ENCODE data around the gene TOB1. TPM values are rescaled to one million over a fixed set of nuclear protein-coding genes. Genes with fewer than 3 reads are reported as not detected.
A peak's percentile ranks its signal among the peaks of the same experiment; 100 is the strongest.

The TOB1 gene
- total and polyA plus RNA-seq, 9 of the 15 experiments (the other 6 are each of a cell fraction or from before 2014, with no cell fraction given): 4.8 to 63.7 (median 13.2) TPM

DNA sequence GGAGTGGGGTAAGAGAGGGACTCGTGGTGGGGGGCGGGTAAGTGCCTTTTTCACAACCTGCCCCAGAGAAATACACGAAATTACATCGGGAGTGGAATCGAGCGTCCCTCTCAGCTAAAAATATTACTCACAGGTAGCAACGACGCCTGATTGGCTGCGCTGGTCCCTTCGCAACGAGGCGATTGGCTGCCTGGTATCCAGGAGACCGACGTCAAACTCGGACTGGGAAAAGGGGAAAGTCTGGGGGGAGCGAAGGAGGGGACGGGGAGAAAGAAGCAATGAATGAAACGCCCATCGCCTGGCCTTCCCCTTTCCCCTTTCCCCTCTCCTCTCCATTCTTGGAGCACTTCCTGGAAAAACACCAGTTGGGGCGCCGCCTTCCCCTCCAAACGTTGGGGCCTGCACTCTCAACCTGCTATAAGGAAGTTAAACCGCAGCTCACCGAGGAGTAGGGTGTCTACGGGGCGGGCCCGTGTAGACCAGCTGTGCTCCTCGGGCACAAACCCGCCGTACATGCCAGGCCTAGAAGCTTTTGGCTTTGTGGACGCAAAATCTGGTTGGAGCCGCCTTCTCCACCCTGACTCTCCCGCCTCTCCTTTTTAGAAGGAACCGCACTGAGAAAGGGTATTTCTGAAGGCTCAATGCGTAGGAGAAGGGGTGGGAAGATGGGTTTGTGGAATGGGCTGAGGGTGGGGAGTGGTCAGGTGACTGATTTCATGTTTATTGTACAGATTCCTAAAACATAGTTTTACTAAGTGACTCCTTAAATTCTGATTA is 1.4 kb upstream of the TOB1 start (continued):
- TF ChIP-seq, protein P1, sequence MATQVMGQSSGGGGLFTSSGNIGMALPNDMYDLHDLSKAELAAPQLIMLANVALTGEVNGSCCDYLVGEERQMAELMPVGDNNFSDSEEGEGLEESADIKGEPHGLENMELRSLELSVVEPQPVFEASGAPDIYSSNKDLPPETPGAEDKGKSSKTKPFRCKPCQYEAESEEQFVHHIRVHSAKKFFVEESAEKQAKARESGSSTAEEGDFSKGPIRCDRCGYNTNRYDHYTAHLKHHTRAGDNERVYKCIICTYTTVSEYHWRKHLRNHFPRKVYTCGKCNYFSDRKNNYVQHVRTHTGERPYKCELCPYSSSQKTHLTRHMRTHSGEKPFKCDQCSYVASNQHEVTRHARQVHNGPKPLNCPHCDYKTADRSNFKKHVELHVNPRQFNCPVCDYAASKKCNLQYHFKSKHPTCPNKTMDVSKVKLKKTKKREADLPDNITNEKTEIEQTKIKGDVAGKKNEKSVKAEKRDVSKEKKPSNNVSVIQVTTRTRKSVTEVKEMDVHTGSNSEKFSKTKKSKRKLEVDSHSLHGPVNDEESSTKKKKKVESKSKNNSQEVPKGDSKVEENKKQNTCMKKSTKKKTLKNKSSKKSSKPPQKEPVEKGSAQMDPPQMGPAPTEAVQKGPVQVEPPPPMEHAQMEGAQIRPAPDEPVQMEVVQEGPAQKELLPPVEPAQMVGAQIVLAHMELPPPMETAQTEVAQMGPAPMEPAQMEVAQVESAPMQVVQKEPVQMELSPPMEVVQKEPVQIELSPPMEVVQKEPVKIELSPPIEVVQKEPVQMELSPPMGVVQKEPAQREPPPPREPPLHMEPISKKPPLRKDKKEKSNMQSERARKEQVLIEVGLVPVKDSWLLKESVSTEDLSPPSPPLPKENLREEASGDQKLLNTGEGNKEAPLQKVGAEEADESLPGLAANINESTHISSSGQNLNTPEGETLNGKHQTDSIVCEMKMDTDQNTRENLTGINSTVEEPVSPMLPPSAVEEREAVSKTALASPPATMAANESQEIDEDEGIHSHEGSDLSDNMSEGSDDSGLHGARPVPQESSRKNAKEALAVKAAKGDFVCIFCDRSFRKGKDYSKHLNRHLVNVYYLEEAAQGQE (IDR thresholded peaks at IDR 0.05; ENCODE audit: borderline replicate concordance): peak; percentile 59
- TF ChIP-seq, protein P1 (CRISPR knock-in tag; IDR thresholded peaks at IDR 0.05; ENCODE audit: low read depth): no peak
- TF ChIP-seq BCL6 (CRISPR knock-in tag; IDR thresholded peaks at IDR 0.05): no peak
- peak; percentile 40; the same call in 1 of the 2 replicates for TF ChIP-seq LCOR (CRISPR knock-in tag; IDR thresholded peaks at IDR 0.05)
- TF ChIP-seq, protein P2, sequence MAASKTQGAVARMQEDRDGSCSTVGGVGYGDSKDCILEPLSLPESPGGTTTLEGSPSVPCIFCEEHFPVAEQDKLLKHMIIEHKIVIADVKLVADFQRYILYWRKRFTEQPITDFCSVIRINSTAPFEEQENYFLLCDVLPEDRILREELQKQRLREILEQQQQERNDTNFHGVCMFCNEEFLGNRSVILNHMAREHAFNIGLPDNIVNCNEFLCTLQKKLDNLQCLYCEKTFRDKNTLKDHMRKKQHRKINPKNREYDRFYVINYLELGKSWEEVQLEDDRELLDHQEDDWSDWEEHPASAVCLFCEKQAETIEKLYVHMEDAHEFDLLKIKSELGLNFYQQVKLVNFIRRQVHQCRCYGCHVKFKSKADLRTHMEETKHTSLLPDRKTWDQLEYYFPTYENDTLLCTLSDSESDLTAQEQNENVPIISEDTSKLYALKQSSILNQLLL (CRISPR knock-in tag; IDR thresholded peaks at IDR 0.05; ENCODE audit: borderline replicate concordance): no peak
- TF ChIP-seq ETV6 (IDR thresholded peaks at IDR 0.05; ENCODE audit: borderline replicate concordance in 1 of 2, low read depth in 2 of 2, low read length in 1 of 2): no peak
- 0 out of 2 replicates have a peak, but pooled peaks have one; percentile 2 for TF ChIP-seq ETV6 (CRISPR knock-in tag; IDR thresholded peaks at IDR 0.05; ENCODE audit: borderline replicate concordance)
- TF ChIP-seq ASH1L (IDR thresholded peaks at IDR 0.05; ENCODE audit: borderline replicate concordance, low read depth, partially characterized antibody): peak; percentile 75
- TF ChIP-seq SNIP1 (IDR thresholded peaks at IDR 0.05; ENCODE audit: low read depth): no peak; the same call in 1 of the 2 replicates
- TF ChIP-seq, protein P3, sequence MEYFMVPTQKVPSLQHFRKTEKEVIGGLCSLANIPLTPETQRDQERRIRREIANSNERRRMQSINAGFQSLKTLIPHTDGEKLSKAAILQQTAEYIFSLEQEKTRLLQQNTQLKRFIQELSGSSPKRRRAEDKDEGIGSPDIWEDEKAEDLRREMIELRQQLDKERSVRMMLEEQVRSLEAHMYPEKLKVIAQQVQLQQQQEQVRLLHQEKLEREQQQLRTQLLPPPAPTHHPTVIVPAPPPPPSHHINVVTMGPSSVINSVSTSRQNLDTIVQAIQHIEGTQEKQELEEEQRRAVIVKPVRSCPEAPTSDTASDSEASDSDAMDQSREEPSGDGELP (CRISPR knock-in tag; IDR thresholded peaks at IDR 0.05; ENCODE audit: borderline replicate concordance): peak; percentile 98
- 0 out of 2 replicates have a peak, but pooled peaks have one; percentile 13 for TF ChIP-seq LEF1 (IDR thresholded peaks at IDR 0.05)
- no peak for TF ChIP-seq CEBPB (tag; IDR thresholded peaks at IDR 0.05)
- TF ChIP-seq NCOA4 (IDR thresholded peaks at IDR 0.05; ENCODE audit: partially characterized antibody): no peak
- TF ChIP-seq, protein P4, sequence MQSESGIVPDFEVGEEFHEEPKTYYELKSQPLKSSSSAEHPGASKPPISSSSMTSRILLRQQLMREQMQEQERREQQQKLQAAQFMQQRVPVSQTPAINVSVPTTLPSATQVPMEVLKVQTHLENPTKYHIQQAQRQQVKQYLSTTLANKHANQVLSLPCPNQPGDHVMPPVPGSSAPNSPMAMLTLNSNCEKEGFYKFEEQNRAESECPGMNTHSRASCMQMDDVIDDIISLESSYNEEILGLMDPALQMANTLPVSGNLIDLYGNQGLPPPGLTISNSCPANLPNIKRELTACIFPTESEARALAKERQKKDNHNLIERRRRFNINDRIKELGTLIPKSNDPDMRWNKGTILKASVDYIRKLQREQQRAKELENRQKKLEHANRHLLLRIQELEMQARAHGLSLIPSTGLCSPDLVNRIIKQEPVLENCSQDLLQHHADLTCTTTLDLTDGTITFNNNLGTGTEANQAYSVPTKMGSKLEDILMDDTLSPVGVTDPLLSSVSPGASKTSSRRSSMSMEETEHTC (IDR thresholded peaks at IDR 0.05): 0 out of 2 replicates have a peak, but pooled peaks have one; percentile 33
- peak; percentile 38; the same call in 1 of the 2 replicates for TF ChIP-seq HCFC1 (IDR thresholded peaks at IDR 0.05; ENCODE audit: low read depth, low read length)
- no peak for TF ChIP-seq PML (IDR thresholded peaks at IDR 0.05; ENCODE audit: low read length)

All from K562 (cell line).